SJCRH30 (cell line): ENCODE data around the gene SPON1. TPM values are rescaled to one million over a fixed set of nuclear protein-coding genes. Genes with fewer than 3 reads are reported as not detected.
"Not testable (repeated sequence)": the region's sequence is repeated elsewhere in the genome, so short reads cannot be mapped to it uniquely, and the experiment has no call there.

Experiments
- DNase-seq, 2 experiments: peaks; one replicate each; pipeline ENCODE4 v3.0.0-alpha.2; 2015 to 2020
- H3K27ac ChIP-seq: fragments of 250-450 bp; sonication (Bioruptor Pico); 2 replicates; pipeline ENCODE4 v1.5.1; 2020; ENCODE audit warnings: mild to moderate bottlenecking, moderate library complexity
- H3K27me3 ChIP-seq: fragments of 250-450 bp; sonication (Bioruptor Pico); 2 replicates; pipeline ENCODE4 v1.5.1; 2020; ENCODE audit warnings: mild to moderate bottlenecking, moderate library complexity
- H3K36me3 ChIP-seq: fragments of 250-450 bp; sonication (Bioruptor Pico); 2 replicates; pipeline ENCODE4 v1.5.1; 2020; ENCODE audit warnings: mild to moderate bottlenecking, moderate library complexity
- H3K4me1 ChIP-seq: fragments of 250-450 bp; sonication (Bioruptor Pico); 2 replicates; pipeline ENCODE4 v1.5.1; 2020; ENCODE audit warnings: mild to moderate bottlenecking, moderate library complexity
- H3K4me3 ChIP-seq: fragments of 250-450 bp; sonication (Bioruptor Pico); 2 replicates; pipeline ENCODE4 v1.5.1; 2020; ENCODE audit warnings: mild to moderate bottlenecking, moderate library complexity
- H3K9me3 ChIP-seq: fragments of 250-450 bp; sonication (Bioruptor Pico); replicated peaks from 2 replicates; pipeline ENCODE4 v1.5.1; 2020; ENCODE audit warnings: mild to moderate bottlenecking, moderate library complexity
- total RNA-seq: library from RNA; depleted of rRNA; stranded (reverse); fragments of >200 nt; shearing (Covaris generic); gene quantifications from 2 replicates; pipeline ENCODE4 v1.2.3, GENCODE V29; 2014

SPON1 gene
- total RNA-seq, 1 experiment from 2014 or later: not detected

GRCh38 chr11:14148653-14149273, 186.2 kb downstream of the SPON1 start:
- Histone ChIP-seq H3K27ac (no peak overlapping the region), H3K27me3 (peaks cover 9% of the 10 kb centered on the region; the same call in 1 of the 2 replicates), H3K9me3 (peaks cover 4% of the 10 kb centered on the region; the same call in 1 of the 2 replicates), H3K4me3 (no peak overlapping the region), H3K36me3 (no peaks in the 10 kb centered on the region), H3K4me1 (no peaks in the 10 kb centered on the region)
- DNase-seq: peak in 1 of 2 experiments; percentile 51

- peaks cover 4% of the 10 kb centered on the region; the same call in 1 of the 2 replicates for H3K9me3 ChIP-seq
- H3K27ac ChIP-seq: no peak overlapping the region
- no peaks in the 10 kb centered on the region for H3K36me3 ChIP-seq
- peaks cover 7% of the 10 kb centered on the region; the same call in 1 of the 2 replicates for H3K27me3 ChIP-seq
- no peak overlapping the region for H3K4me3 ChIP-seq
- no peaks in the 10 kb centered on the region for H3K4me1 ChIP-seq
- no peak for DNase-seq
Observed at GRCh38 chr11:14149683-14150082, 187.2 kb downstream of the SPON1 start.

GRCh38 chr11:14150878-14151277, 188.4 kb downstream of the SPON1 start:
- H3K27me3 ChIP-seq: peaks cover under 1% of the 10 kb centered on the region; the same call in 1 of the 2 replicates
- no peak overlapping the region for H3K4me3 ChIP-seq
- no peaks in the 10 kb centered on the region for H3K4me1 ChIP-seq
- H3K9me3 ChIP-seq: peaks cover 4% of the 10 kb centered on the region; the same call in 1 of the 2 replicates
- no peaks in the 10 kb centered on the region for H3K36me3 ChIP-seq
- no peak for DNase-seq
- no peak overlapping the region for H3K27ac ChIP-seq

- H3K4me3 ChIP-seq, H3K4me1 ChIP-seq, H3K27me3 ChIP-seq, H3K36me3 ChIP-seq, DNase-seq, H3K27ac ChIP-seq, H3K9me3 ChIP-seq: not testable (repeated sequence)
Observed at GRCh38 chr11:14154103-14154502, 191.6 kb downstream of the SPON1 start.

- Histone ChIP-seq H3K9me3 (peaks cover 3% of the 10 kb centered on the region), H3K4me3 (no peak overlapping the region), H3K27me3 (no peaks in the 10 kb centered on the region), H3K4me1 (no peaks in the 10 kb centered on the region), H3K36me3 (no peaks in the 10 kb centered on the region), H3K27ac (no peak overlapping the region)
- DNase-seq: no peak
Observed at GRCh38 chr11:14158393-14158792, 195.9 kb downstream of the SPON1 start.

GRCh38 chr11:14163576-14163975, 201.1 kb downstream of the SPON1 start:
- Histone ChIP-seq H3K27me3 (no peaks in the 10 kb centered on the region), H3K9me3 (no peaks in the 10 kb centered on the region), H3K4me1 (no peaks in the 10 kb centered on the region), H3K27ac (no peak overlapping the region), H3K36me3 (no peaks in the 10 kb centered on the region), H3K4me3 (no peak overlapping the region)
- no peak for DNase-seq

GRCh38 chr11:14173679-14174078, 211.2 kb downstream of the SPON1 start:
- not testable (repeated sequence) for H3K27ac ChIP-seq, H3K9me3 ChIP-seq, DNase-seq, H3K36me3 ChIP-seq, H3K4me3 ChIP-seq, H3K4me1 ChIP-seq, H3K27me3 ChIP-seq

- Histone ChIP-seq H3K36me3 (no peaks in the 10 kb centered on the region), H3K27ac (no peak overlapping the region), H3K4me1 (no peaks in the 10 kb centered on the region), H3K4me3 (no peak overlapping the region), H3K27me3 (no peaks in the 10 kb centered on the region), H3K9me3 (no peaks in the 10 kb centered on the region)
- no peak for DNase-seq
Observed at GRCh38 chr11:14179116-14179820, 216.7 kb downstream of the SPON1 start.

- no peaks in the 10 kb centered on the region for H3K9me3 ChIP-seq
- no peaks in the 10 kb centered on the region for H3K36me3 ChIP-seq
- H3K27me3 ChIP-seq: no peaks in the 10 kb centered on the region; the same call in 1 of the 2 replicates
- no peak overlapping the region for H3K4me3 ChIP-seq
- H3K27ac ChIP-seq: no peak overlapping the region
- peak in 1 of 2 experiments; percentile 9 for DNase-seq
- H3K4me1 ChIP-seq: no peaks in the 10 kb centered on the region
Observed at GRCh38 chr11:14181121-14181520, 218.6 kb downstream of the SPON1 start.

- no peaks in the 10 kb centered on the region for H3K36me3 ChIP-seq
- DNase-seq: no peak
- H3K27me3 ChIP-seq: no peaks in the 10 kb centered on the region; the same call in 1 of the 2 replicates
- H3K4me3 ChIP-seq: no peak overlapping the region
- H3K4me1 ChIP-seq: no peaks in the 10 kb centered on the region
- H3K27ac ChIP-seq: no peak overlapping the region
- H3K9me3 ChIP-seq: no peaks in the 10 kb centered on the region
Observed at GRCh38 chr11:14182833-14183364, 220.4 kb downstream of the SPON1 start.

- no peak overlapping the region for H3K4me3 ChIP-seq
- no peaks in the 10 kb centered on the region for H3K4me1 ChIP-seq
- no peak overlapping the region for H3K27ac ChIP-seq
- no peak for DNase-seq
- no peaks in the 10 kb centered on the region for H3K9me3 ChIP-seq
- H3K36me3 ChIP-seq: no peaks in the 10 kb centered on the region
- no peaks in the 10 kb centered on the region; the same call in none of the 2 replicates for H3K27me3 ChIP-seq
Observed at GRCh38 chr11:14184028-14184940, 221.8 kb downstream of the SPON1 start.

- H3K27me3 ChIP-seq: no peaks in the 10 kb centered on the region; the same call in none of the 2 replicates
- no peaks in the 10 kb centered on the region for H3K9me3 ChIP-seq
- H3K36me3 ChIP-seq: no peaks in the 10 kb centered on the region
- H3K27ac ChIP-seq: no peak overlapping the region
- H3K4me3 ChIP-seq: no peak overlapping the region
- no peak for DNase-seq
- no peaks in the 10 kb centered on the region for H3K4me1 ChIP-seq
Observed at GRCh38 chr11:14185461-14185860, 222.9 kb downstream of the SPON1 start.

- Histone ChIP-seq H3K36me3 (no peaks in the 10 kb centered on the region), H3K4me1 (no peaks in the 10 kb centered on the region), H3K27ac (no peak overlapping the region), H3K27me3 (no peaks in the 10 kb centered on the region; the same call in none of the 2 replicates), H3K4me3 (no peak overlapping the region), H3K9me3 (no peaks in the 10 kb centered on the region)
- no peak for DNase-seq
Observed at GRCh38 chr11:14186046-14186775, 223.7 kb downstream of the SPON1 start.

GRCh38 chr11:14189874-14190273, 227.4 kb downstream of the SPON1 start:
- no peak for DNase-seq
- H3K27me3 ChIP-seq: no peaks in the 10 kb centered on the region; the same call in none of the 2 replicates
- no peaks in the 10 kb centered on the region for H3K9me3 ChIP-seq
- H3K4me1 ChIP-seq: no peaks in the 10 kb centered on the region
- no peak overlapping the region for H3K4me3 ChIP-seq
- no peaks in the 10 kb centered on the region for H3K36me3 ChIP-seq
- no peak overlapping the region for H3K27ac ChIP-seq
